Esophagus muscularis mucosa (tissue), 4 donors: ENCODE measurements around the gene EIF2B5. TPM values are rescaled to one million over a fixed set of nuclear protein-coding genes. Genes with fewer than 3 reads are reported as not detected.
"Not testable (repeated sequence)": the region's sequence is repeated elsewhere in the genome, so short reads cannot be mapped to it uniquely, and the experiment has no call there.

Source experiments
- DNase-seq: peaks from one replicate; pipeline ENCODE4 v3.0.0-alpha.2; 2017; ENCODE audit errors: extremely low spot score
- H3K27ac ChIP-seq, 4 donors: fragments of 200-600 bp; sonication (generic); replicated peaks in 1 of 4; 1 replicate in 3 of 4; 2 replicates in 1 of 4; pipeline ENCODE4 v1.5.1; 2016 to 2019; ENCODE audit warnings: mild to moderate bottlenecking in 1 of 4
- H3K27me3 ChIP-seq, 4 donors: fragments of 200-600 bp; sonication (generic); one replicate each; pipeline versions ENCODE4 v1.5.1 to v1.6.0; 2016 to 2019
- H3K36me3 ChIP-seq, 4 donors: fragments of 200-600 bp; sonication (generic); one replicate each; pipeline ENCODE4 v1.5.1; 2016 to 2019
- H3K4me1 ChIP-seq, 4 donors: fragments of 200-600 bp; sonication (generic); one replicate each; pipeline ENCODE4 v1.5.1; 2016 to 2019
- H3K4me3 ChIP-seq, 4 donors: fragments of 200-600 bp; sonication (generic); 1 replicate in 2 of 4; 2 replicates in 2 of 4; pipeline ENCODE4 v1.5.1; 2016 to 2019; ENCODE audit warnings: mild to moderate bottlenecking in 4 of 4, moderate library complexity in 1 of 4
- H3K9me3 ChIP-seq, 4 donors: fragments of 200-600 bp; sonication (generic); 1 replicate in 3 of 4; 2 replicates in 1 of 4; pipeline ENCODE4 v1.5.1; 2016 to 2019
- CTCF ChIP-seq, 3 experiments: fragments of 200-600 bp in 2 of 3; fragments of 450-650 bp in 1 of 3; sonication (generic) in 2 of 3; IDR thresholded peaks; one replicate each; pipeline ENCODE4 v1.5.1; 2017 to 2019; ENCODE audit warnings: antibody characterized with exemption in 3 of 3, mild to moderate bottlenecking in 2 of 3, moderate library complexity in 1 of 3
- EP300 ChIP-seq: sonication (generic); formaldehyde crosslinking; IDR thresholded peaks from one replicate; pipeline ENCODE4 v1.6.1; 2017; ENCODE audit warnings: antibody characterized with exemption
- POLR2A ChIP-seq: fragments of 450-650 bp; IDR thresholded peaks from one replicate; pipeline ENCODE4 v1.6.1; 2017; ENCODE audit warnings: antibody characterized with exemption, moderate library complexity, mild to moderate bottlenecking, low read depth
- POLR2AphosphoS5 ChIP-seq, 2 donors: sonication (generic); formaldehyde crosslinking; IDR thresholded peaks; one replicate each; pipeline ENCODE4 v1.6.1; 2017; ENCODE audit warnings: antibody characterized with exemption in 2 of 2
- WGBS: methylation state at CpG from one replicate; pipeline ENCODE4 v1.1.5; 2018; 5-methylcytosine and 5-hydroxymethylcytosine counted together
- intact Hi-C: fragments of 100-400 bp; cut with DNase I; formaldehyde crosslinking; loops from one replicate; pipeline ENCODE4 v1.15.1; 2023
- total RNA-seq, 4 donors: library from RNA; depleted of rRNA; stranded (reverse); fragments of >200 nt; gene quantifications; one replicate each; pipeline versions ENCODE4 v1.1.0 to v1.2.1, GENCODE V29; 2016

The EIF2B5 gene
- total RNA-seq, 4 donors from 2014 or later, result 29.3 to 39.5 (median 33.8) TPM

- 92% methylated on average over 6 of the region's 6 CpGs for WGBS
- intact Hi-C loops, result no loop called here
- H3K9me3 ChIP-seq, result no peaks in the 10 kb centered on the region
These were observed 17.5 kb upstream of the EIF2B5 start for GRCh38 chr3:184117636-184118035.

GRCh38 chr3:184121031-184121430, 14.1 kb upstream of the EIF2B5 start:
- DNase-seq, H3K4me1 ChIP-seq, intact Hi-C loops, H3K36me3 ChIP-seq, H3K27ac ChIP-seq, H3K27me3 ChIP-seq, H3K9me3 ChIP-seq, H3K4me3 ChIP-seq: not testable (repeated sequence)
- WGBS, result 95% methylated on average over 8 of the region's 8 CpGs

More at GRCh38 chr3:184117636-184118035, 17.5 kb upstream of the EIF2B5 start:
- Histone ChIP-seq H3K4me1 (no peaks in the 10 kb centered on the region), H3K4me3 (no peak overlapping the region), H3K27ac (no peak overlapping the region), H3K36me3 (peaks cover 0 to 6% (median 0%) of the 10 kb centered on the region in 4 donors), H3K27me3 (no peaks in the 10 kb centered on the region)
- TF ChIP-seq POLR2AphosphoS5 (IDR thresholded peaks at IDR 0.05) (no peak), EP300 (no peak), POLR2A (no peak), CTCF (IDR thresholded peaks at IDR 0.05) (no peak)
- no peak for DNase-seq

- Histone ChIP-seq H3K27ac (no peak overlapping the region), H3K27me3 (no peaks in the 10 kb centered on the region), H3K36me3 (no peaks in the 10 kb centered on the region), H3K4me3 (no peak overlapping the region), H3K9me3 (no peaks in the 10 kb centered on the region), H3K4me1 (no peaks in the 10 kb centered on the region)
- TF ChIP-seq POLR2A, result no peak
- no peak for TF ChIP-seq POLR2AphosphoS5 (IDR thresholded peaks at IDR 0.05)
- no peak for TF ChIP-seq CTCF (IDR thresholded peaks at IDR 0.05)
- TF ChIP-seq EP300, result no peak
- no peak for DNase-seq
- intact Hi-C loops, result no loop called here
- 58% methylated on average over 3 of the region's 3 CpGs for WGBS
These were observed 9.2 kb upstream of the EIF2B5 start for GRCh38 chr3:184126006-184126405.

- no peak for TF ChIP-seq POLR2A
- no peak for TF ChIP-seq EP300
- TF ChIP-seq CTCF (IDR thresholded peaks at IDR 0.05), result peak in 2 of 3 experiments; percentile 8 to 17
- TF ChIP-seq POLR2AphosphoS5 (IDR thresholded peaks at IDR 0.05), result no peak
- H3K9me3 ChIP-seq, result no peaks in the 10 kb centered on the region
- no peaks in the 10 kb centered on the region for H3K36me3 ChIP-seq
- H3K27ac ChIP-seq, result no peak overlapping the region
- no peaks in the 10 kb centered on the region for H3K27me3 ChIP-seq
- no peak overlapping the region for H3K4me3 ChIP-seq
- WGBS, result 55% methylated on average over 2 of the region's 2 CpGs
- H3K4me1 ChIP-seq, result peaks cover 0 to 6% (median 4%) of the 10 kb centered on the region in 4 donors
- DNase-seq, result no peak
- intact Hi-C loops, result no loop called here
These were observed 6.1 kb upstream of the EIF2B5 start for GRCh38 chr3:184129012-184129411.

- WGBS, result 95% methylated on average over 4 of the region's 4 CpGs
- Histone ChIP-seq H3K27ac (no peak overlapping the region), H3K4me3 (no peak overlapping the region), H3K4me1 (peaks cover 14 to 35% (median 23%) of the 10 kb centered on the region in 4 donors), H3K36me3 (peaks cover 0 to 7% (median 5%) of the 10 kb centered on the region in 4 donors), H3K27me3 (no peaks in the 10 kb centered on the region), H3K9me3 (no peaks in the 10 kb centered on the region)
- DNase-seq, result no peak
- intact Hi-C loops, result loop anchor here (5.0 kb wide), 1 partner anchor 119 kb away; no protein-coding TSS in a partner anchor
- TF ChIP-seq EP300 (no peak), POLR2A (no peak), POLR2AphosphoS5 (IDR thresholded peaks at IDR 0.05) (no peak), CTCF (IDR thresholded peaks at IDR 0.05) (no peak)
These were observed 2.2 kb upstream of the EIF2B5 start for GRCh38 chr3:184132945-184133344.
